Lung microvascular endothelial cell (primary cell): ENCODE results near the gene FBXO34. TPM values are rescaled to one million over a fixed set of nuclear protein-coding genes. Genes with fewer than 3 reads are reported as not detected.

Source experiments
- DNase-seq, 2 donors: peaks; one replicate each; pipeline versions ENCODE4 v3.0.0 to v3.0.0-alpha.2; 2010; ENCODE audit warnings: low read depth in 2 of 2
- total RNA-seq: library from RNA; depleted of rRNA; stranded (reverse); fragments of >200 nt; gene quantifications from 2 replicates; pipeline ENCODE4 v1.2.1, GENCODE V29; 2014

FBXO34 gene
- total RNA-seq, result 16.8 and 21.6 TPM in 2 replicates

- peak; percentile 97 to 98 for DNase-seq
Measured at GRCh38 chr14:55270832-55271571, at the start of gene FBXO34. FBXO34 (plus strand) TSS chr14:55271421; CDS start chr14:55350391, 78,970 bp downstream.

DNA sequence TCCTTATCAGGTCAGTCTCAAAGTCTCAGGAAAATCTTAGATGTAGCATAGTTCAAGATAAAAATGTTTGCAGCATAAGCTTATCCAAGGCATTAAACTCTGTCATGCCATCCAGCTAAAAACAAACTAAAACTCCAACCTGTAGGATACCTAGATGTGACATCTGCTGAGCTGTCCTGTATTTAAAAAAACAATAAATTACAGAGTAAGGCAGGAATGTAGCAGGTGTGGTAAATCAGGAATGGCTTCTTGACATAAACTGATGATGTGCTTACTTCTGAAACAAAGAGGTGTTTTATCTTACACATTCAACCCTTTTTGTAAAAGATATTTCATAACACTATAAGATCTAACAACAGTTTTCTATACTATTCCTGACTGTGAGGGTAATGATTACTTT is 49.3 kb upstream of the FBXO34 start:
- DNase-seq, result no peak

- no peak for DNase-seq
Measured at GRCh38 chr14:55223364-55223763, 47.9 kb upstream of the FBXO34 start.

DNA sequence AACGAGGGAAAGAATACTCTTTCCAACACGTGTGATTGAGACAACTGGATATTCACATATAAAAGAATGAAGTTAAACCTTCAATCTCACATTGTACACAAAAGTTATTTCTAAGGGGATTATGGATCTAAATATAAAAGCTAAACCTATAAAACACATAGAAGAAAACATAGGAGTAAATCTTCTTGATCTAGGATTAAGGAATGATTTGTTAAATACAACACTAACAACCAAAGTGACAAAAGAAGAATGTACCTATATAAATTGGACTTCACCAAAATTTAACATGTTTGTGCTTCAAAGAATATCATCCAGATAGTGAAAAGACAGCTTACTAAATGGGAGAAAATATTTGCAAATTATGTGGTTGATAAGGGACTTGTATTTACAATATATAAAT is 43.0 kb upstream of the FBXO34 start:
- DNase-seq, result no peak

DNA sequence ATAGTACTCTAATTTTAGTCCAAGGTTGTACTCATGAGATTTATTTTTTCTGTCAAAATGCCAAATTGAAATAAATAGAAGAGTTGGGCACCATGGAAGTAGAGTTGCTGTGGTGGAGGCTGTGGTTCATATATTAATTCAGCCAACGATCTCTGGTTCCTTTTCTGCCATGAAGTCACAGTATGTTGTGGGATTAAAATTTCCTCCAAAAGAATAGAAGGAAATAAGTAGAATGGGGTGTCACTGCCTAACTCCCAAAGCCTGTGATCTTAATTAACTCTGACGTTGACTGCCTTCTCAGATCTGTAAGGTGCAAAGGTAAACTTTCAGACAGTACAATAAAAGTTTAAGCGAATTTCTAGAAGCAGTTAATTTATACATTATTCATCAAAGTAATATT is 37.6 kb upstream of the FBXO34 start:
- no peak for DNase-seq

DNA sequence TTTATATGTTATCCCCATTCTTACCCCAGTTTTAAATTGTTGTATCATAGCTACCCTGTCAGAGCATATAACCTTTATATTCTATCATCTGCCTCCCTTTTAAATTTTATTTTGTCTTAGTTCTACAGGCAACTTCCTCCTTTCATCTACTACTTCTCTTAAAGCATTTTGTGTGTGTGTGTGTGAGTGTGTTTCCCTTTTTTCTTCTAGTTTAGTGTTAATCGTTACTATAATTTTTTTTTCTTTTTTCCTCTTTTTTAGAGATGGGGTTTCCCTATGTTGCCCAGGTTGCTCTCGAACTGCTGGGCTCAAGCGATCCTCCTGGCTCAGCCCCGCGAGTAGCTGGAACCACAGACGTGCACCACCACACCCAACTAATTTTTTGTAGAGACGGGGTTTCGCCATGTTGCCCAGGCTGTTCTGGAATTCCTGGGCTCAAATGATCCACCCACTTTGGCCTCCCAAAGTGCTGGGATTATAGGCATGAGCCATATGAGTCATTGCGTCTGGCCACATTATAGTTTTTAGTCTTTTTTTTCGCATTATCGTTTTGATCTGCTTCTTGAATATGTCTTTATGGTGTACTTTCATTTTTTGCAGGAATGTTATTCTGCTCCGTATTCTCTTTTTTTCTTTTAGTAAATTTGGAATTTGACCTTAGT is 33.1 kb upstream of the FBXO34 start:
- no peak for DNase-seq

GRCh38 chr14:55239320-55239719 is 31.9 kb upstream of the FBXO34 start:
- no peak for DNase-seq

DNA sequence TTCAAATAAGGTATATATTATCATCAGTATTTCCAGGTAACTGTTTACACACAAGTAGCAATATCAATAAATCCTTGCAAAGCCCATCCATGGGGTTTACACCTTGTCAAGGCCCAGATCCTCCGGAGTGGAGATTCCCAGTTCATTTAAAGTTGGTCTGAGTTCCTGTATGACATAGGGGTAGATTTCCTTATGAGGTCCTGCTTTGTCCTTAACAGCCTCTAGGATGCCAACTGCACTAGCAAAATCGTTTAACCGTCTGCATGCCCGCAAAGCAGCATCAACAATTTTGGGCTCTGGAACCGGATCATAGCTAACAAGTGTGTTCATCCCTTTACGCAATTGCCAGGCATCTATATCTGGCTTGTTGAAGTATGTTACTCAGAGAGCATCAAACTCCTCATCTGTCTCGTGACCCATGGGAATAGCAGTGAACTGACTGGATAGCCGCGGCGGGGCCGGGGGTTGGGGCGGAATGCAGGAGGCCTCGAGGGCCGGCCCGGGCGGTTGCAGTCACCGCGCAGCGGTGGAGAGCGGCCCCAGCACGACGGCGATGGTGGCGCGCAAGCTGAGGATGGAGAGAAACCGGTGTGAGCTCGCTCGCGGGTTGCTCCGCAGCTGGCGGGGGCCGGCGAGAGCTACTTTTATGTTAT is 30.6 kb upstream of the FBXO34 start:
- DNase-seq, result no peak

DNA sequence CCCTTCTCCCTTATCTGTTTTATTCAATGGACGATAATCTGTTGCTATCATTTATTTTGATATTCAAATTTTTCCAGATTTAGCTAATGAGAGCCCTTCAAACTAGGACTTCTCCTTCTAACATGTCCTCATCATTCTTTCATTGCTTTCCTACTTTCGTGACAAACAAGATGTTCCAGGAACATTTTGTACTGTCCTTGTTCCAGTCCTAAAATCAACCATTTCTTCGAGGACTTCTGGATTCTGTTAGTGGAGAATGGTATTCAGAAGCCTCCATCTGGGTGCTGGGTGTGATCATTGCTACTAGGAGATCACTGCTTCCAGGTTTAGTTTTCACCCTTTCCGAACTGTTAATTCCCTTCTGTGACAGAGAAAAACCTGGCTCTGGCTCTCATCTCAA is 29.5 kb upstream of the FBXO34 start:
- DNase-seq, result no peak

GRCh38 chr14:55243386-55243785 is 27.8 kb upstream of the FBXO34 start:
- DNase-seq, result no peak

DNA sequence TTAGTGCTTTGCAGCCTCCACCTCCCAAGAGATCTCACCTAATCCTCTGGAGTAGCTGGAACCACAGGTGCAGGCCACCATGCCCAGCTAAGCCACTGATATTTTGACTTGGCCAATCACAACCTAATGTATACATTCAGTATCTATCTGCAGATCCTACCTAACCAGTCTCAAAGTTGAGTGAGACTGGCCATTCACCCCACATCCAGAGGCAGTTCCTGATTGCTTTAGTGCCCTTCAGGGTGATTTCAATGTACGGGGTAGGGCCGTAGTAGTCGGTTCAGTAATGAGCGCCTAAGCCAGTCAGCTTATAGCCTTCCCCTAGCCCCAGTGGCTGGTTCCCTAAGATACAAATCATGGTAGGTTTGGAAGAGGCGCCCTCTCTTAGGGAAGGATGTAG is 27.4 kb upstream of the FBXO34 start:
- DNase-seq, result no peak

GRCh38 chr14:55245657-55246268 is 25.5 kb upstream of the FBXO34 start:
- DNase-seq, result peak; percentile 52 to 61

- DNase-seq, result no peak
Measured at GRCh38 chr14:55248411-55248810, 22.8 kb upstream of the FBXO34 start.

DNA sequence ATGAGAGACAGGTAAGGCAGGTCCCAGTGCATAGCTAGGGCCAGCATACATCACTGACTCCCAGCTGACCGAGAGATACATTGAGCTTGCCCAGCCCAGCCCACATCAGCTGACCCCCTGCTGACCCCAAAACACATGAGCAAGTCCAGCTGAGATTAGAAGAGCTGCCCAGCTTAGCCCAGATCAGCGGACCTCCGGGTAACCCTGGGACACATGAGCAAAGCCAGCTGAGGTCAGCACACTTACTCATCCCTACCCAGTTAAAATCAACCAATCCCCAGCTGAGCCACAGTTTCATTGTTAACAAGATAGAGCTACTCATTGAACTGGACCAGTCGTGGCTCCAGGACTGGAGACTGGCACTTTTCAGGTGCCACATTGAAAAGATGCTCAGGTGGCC is 21.8 kb upstream of the FBXO34 start:
- DNase-seq, result peak in 1 of 2 donors; percentile 19

DNA sequence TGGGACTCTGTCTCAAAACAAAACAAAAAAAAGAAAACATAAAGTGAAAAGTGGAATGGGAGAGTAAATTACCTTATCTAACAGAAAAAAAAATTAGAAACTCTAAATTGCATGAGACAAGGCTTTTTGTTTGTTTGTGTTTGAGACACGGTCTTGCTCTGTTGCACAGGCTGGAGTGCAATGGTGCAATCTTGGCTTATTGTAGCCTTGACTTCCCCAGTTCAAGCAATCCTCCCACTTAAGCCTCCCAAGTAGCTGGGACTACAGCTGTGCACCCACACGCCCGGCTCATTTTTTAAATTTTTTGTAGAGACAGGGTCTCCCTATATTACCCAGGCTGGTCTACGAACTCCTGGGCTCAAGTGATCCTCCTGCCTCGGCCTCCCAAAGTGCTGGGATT is 17.9 kb upstream of the FBXO34 start:
- DNase-seq, result no peak

DNA sequence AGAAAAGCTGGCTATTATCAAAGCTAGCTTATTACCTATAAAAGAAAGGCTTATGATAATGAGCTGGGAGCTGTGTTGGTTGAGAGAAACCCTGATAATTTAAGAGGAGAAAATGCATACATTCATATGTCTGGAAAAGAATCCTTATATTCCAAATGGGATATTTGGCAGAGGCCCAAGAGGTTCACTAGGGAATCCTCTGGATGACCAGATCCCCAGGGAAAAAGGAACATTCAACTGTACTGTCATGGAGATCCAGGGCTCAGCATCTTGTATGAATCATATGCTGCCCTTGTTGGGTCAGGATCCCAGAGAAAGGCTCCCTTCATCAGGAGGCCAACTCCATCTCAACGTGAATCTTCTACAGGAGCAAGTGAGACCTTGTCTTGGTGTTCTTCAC is 16.6 kb upstream of the FBXO34 start:
- DNase-seq, result no peak

DNA sequence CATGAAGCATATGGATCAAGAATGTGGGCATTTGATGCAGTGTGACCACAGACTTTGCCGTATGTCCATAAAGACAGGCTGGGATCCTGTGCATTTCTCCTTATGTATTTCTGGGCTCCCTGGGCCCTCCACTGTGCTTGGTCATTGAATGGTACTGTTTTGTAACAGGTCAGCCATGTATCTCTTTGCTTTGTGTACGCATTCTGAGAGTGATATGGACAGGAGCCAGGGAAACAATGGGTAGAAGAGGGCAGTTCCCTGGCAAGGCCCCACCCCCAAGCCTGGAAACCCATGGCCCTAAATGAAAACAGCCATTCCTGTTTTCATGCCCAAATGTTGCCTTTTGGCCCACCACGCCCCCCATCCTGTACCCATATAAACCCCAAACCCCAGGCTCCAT is 15.2 kb upstream of the FBXO34 start:
- no peak for DNase-seq

DNA sequence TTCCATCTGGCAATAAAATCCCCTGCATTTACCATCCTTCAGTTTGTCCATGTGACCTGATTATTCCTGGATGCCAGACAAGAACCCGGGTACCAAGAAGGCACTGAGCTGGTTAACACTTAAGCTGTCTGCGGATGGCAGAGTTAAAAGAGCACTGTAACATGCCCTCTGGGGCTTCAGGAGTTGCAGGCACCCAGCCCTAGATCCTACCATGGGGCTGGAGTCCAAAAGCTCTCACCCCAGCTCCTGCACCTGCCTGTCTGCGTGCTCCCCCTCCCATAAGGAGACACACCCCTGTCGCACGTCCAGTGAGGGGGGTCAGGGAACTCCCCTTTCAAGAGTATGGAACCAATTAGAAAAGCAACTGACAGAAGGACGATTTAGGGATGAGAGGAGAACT is 14.6 kb upstream of the FBXO34 start:
- no peak for DNase-seq

DNA sequence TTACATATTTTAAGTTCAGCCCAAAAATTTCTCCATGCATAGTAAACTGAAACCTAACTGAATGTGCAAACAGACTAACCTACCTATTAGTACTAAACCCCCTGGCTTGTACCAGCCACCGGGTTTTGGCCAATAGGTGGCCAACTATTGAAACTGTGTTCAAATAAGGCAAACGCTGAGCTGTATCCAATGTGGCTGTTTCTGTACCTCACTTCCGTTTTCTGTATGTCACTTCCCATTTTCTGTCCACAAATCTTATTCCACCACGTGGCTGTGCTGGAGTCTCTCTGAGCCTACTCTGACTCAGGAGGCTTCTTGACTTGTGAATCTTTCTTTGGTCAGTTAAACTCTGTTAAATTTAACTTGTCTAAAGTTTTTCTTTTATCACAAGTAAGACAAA is 6.0 kb upstream of the FBXO34 start:
- no peak for DNase-seq

DNA sequence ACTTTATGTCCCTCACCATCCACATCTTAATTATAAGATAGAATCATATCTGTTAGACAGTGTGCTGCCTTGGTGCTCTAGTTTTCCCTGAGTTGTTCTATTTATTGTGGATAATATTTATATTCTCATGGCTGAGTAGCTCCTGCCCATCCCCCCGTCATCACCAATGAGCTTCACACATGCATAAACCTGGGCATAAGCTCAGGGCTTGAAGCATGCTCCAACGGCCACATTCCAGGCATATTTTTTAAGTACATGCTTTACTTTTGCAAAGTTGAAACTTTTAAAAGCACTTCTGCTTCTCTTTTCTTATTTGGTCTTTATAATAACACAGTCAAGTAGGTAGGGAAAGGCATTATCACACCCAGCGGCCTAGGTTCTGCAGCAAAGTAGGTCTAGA is 3.4 kb upstream of the FBXO34 start:
- DNase-seq, result no peak

- DNase-seq, result peak; percentile 80 to 83
Measured at GRCh38 chr14:55271572-55272298, 514 bp downstream of the FBXO34 start.

DNA sequence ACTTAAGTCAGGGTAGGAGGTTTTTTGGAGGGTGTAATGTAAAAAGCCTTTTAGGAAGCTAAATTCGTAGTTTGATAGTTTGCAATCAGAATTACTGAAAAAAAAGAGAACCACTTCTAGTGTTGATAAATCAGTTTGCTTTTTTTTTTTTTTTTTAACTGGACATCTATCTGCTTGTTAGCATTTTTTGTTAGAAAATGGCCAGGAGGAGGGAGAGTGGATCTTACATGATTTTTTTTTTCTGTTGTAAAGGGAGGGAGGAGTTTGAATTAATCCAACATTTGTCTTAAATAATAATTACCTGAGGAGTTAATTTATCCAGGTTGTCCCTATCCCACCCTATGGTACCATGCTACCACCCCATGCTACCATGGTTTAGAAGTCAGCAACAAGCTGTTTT is 1.2 kb downstream of the FBXO34 start:
- DNase-seq, result peak in 1 of 2 donors; percentile 4
